Heart right ventricle (tissue), 16 donors: ENCODE data around the gene PTCD2. TPM values are rescaled to one million over a fixed set of nuclear protein-coding genes. Genes with fewer than 3 reads are reported as not detected.
A peak's percentile ranks its signal among the peaks of the same experiment; 100 is the strongest.

Experiments used
- ATAC-seq, 8 donors: fragments of 200-7000 bp; cut with Tn5 transposase; one replicate each; pipeline ENCODE4 v1.9.1; 2020; ENCODE audit warnings: mild to moderate bottlenecking in 8 of 8, moderate library complexity in 8 of 8, moderate number of reproducible peaks in 1 of 8
- DNase-seq, 2 donors: peaks; one replicate each; pipeline ENCODE4 v3.0.0-alpha.2; 2020
- H3K27ac ChIP-seq, 10 donors: fragments of 200-600 bp; sonication (generic) in 2 of 10; one replicate each; pipeline versions ENCODE4 v1.5.0 to v1.8.0; 2020 to 2022; ENCODE audit warnings: mild to moderate bottlenecking in 3 of 10
- H3K27me3 ChIP-seq, 7 donors: fragments of 200-600 bp; one replicate each; pipeline ENCODE4 v1.8.0; 2021 to 2022; ENCODE audit warnings: mild to moderate bottlenecking in 2 of 7
- H3K36me3 ChIP-seq, 9 donors: fragments of 200-600 bp; sonication (generic) in 1 of 9; one replicate each; pipeline versions ENCODE4 v1.5.0 to v1.8.0; 2020 to 2022; ENCODE audit warnings: mild to moderate bottlenecking in 2 of 9
- H3K4me1 ChIP-seq, 9 donors: fragments of 200-600 bp; sonication (generic) in 1 of 9; one replicate each; pipeline versions ENCODE4 v1.5.0 to v1.8.0; 2020 to 2022; ENCODE audit warnings: mild to moderate bottlenecking in 4 of 9
- H3K4me3 ChIP-seq, 10 donors: fragments of 200-600 bp; sonication (generic) in 2 of 10; one replicate each; pipeline versions ENCODE4 v1.5.0 to v1.8.0; 2020 to 2022; ENCODE audit warnings: mild to moderate bottlenecking in 7 of 10, moderate library complexity in 2 of 10
- H3K9me3 ChIP-seq, 11 donors: fragments of 200-600 bp in 10 of 11; sonication (generic) in 2 of 11; one replicate each; pipeline versions ENCODE4 v1.5.0 to v1.8.0; 2013 to 2022; ENCODE audit warnings: mild to moderate bottlenecking in 2 of 11, control low read depth in 1 of 11, moderate library complexity in 1 of 11
- CTCF ChIP-seq, 9 donors: fragments of 200-600 bp; sonication (generic) in 2 of 9; IDR thresholded peaks; one replicate each; pipeline versions ENCODE4 v1.5.0 to v1.8.0; 2021 to 2022; ENCODE audit warnings: antibody characterized with exemption in 9 of 9, mild to moderate bottlenecking in 5 of 9, moderate library complexity in 1 of 9
- WGBS, 2 donors: extraction: QIAGEN DNeasy Blood & Tissue Kit; methylation state at CpG; one replicate each; pipeline ENCODE4 v1.1.7; 2013; ENCODE audit warnings: inconsistent platforms in 1 of 2; 5-methylcytosine and 5-hydroxymethylcytosine counted together
- intact Hi-C, 10 donors: fragments of 100-400 bp; cut with DNase I; formaldehyde crosslinking; loops; one replicate each; pipeline versions ENCODE4 v1.11.1 to v1.14.2; 2022
- polyA plus RNA-seq, 2 donors: library from polyadenylated mRNA; stranded (reverse); fragments of 200-250 nt; gene quantifications; one replicate each; pipeline ENCODE4 v1.2.3, GENCODE V29; 2013
- total RNA-seq, 10 donors: library from RNA; stranded (reverse); fragmentation: NEBNext Ultra II Directional in 3 of 10; extraction: Animal tissue kit (Norgen Biotek cat#: 25700) in 3 of 10; gene quantifications; one replicate each; pipeline versions ENCODE4 v1.2.1 to v1.2.4, GENCODE V29; 2021 to 2023
- donor health status: Arrhythmogenic right ventricular cardiomyopathy.
- donor health status: ischemic (EF 13 %, LVEDD 7.1; RV severe dilation, severe dysfunction).
- donor health status: healthy with polysubstance abuse.
- donor health status: DM: no; HTN: yes; CAD: no.
- donor health status: DM: no; HTN: no; CAD: no.
- donor health status: ischemic (EF 25% LVEDD 6.9; RV normal size, moderate dysfunction).
- donor health status: ischemic (EF 25% LVEDD 5.7; RV mildly dilated, moderate dysfunction).
- donor health status: healthy.
- donor health status: DM: yes; HTN: yes; CAD: no.
- donor health status: Ischemic cardiomyopathy.
- donor health status: ischemic (EF 35%, LVEDD 5.7; RV mildly dilated, moderate dysfunction).
- donor health status: nonischemic (EF 11% LVEDD 7.7; RV severe dilation, severe dysfunction).
- donor health status: DM: yes; HTN: yes; CAD: no.
- donor health status: PGD.
- donor health status: ischemic (EF 29% LVEDD 5.4; RV normal size, mild dysfunction).
- donor health status: nonischemic (EF 23%, LVEDD 6.1; RV moderate dilation, normal function).

Gene PTCD2
- total and polyA plus RNA-seq, 12 donors: 1.8 to 28.9 (median 20.5) TPM

GRCh38 chr5:72372923-72373322 is 52.8 kb downstream of the PTCD2 start:
- WGBS, 2 donors: 91 to 98% methylated on average over 4 of the region's 4 CpGs
- no peak overlapping the region for H3K4me3 ChIP-seq
- H3K4me1 ChIP-seq: peaks cover 0 to 36% (median under 1%) of the 10 kb centered on the region in 9 donors
- intact Hi-C loops: loop anchor here in 2 of 10 donors (5.0 to 10.0 kb wide), 2 partner anchors 72 to 139 kb away; no protein-coding TSS in a partner anchor
- no peaks in the 10 kb centered on the region for H3K36me3 ChIP-seq
- no peak for TF ChIP-seq CTCF (IDR thresholded peaks at IDR 0.05)
- no peaks in the 10 kb centered on the region for H3K27me3 ChIP-seq
- peaks cover 0 to 6% (median 0%) of the 10 kb centered on the region in 11 donors for H3K9me3 ChIP-seq
- DNase-seq (no peak), ATAC-seq (no peak)
- H3K27ac ChIP-seq: no peak overlapping the region

GRCh38 chr5:72374844-72375243 is 54.7 kb downstream of the PTCD2 start:
- no peak for TF ChIP-seq CTCF (IDR thresholded peaks at IDR 0.05)
- no peaks in the 10 kb centered on the region for H3K27me3 ChIP-seq
- H3K4me3 ChIP-seq: no peak overlapping the region
- ATAC-seq: no peak
- H3K27ac ChIP-seq: no peak overlapping the region
- DNase-seq: no peak
- H3K36me3 ChIP-seq: no peaks in the 10 kb centered on the region
- WGBS, 2 donors: 95 to 99% methylated on average over 3 of the region's 3 CpGs
- H3K4me1 ChIP-seq: peaks cover 7 to 36% (median 17%) of the 10 kb centered on the region in 9 donors
- intact Hi-C loops: loop anchor here in 2 of 10 donors (5.0 to 10.0 kb wide), 2 partner anchors 70 to 137 kb away; no protein-coding TSS in a partner anchor
- peaks cover 0 to 6% (median 0%) of the 10 kb centered on the region in 11 donors for H3K9me3 ChIP-seq

- DNase-seq (no peak), ATAC-seq (no peak)
- Histone ChIP-seq H3K36me3 (no peaks in the 10 kb centered on the region), H3K9me3 (peaks cover 0 to 6% (median 0%) of the 10 kb centered on the region in 11 donors), H3K27ac (no peak overlapping the region), H3K27me3 (no peaks in the 10 kb centered on the region), H3K4me1 (peaks cover 7 to 47% (median 17%) of the 10 kb centered on the region in 9 donors), H3K4me3 (no peak overlapping the region)
- intact Hi-C loops: loop anchor here in 1 of 10 donors (10.0 kb wide), 1 partner anchor 68 kb away; no protein-coding TSS in a partner anchor
- no peak for TF ChIP-seq CTCF (IDR thresholded peaks at IDR 0.05)
Observed at GRCh38 chr5:72376381-72376780, 56.2 kb downstream of the PTCD2 start.

- Histone ChIP-seq H3K9me3 (peaks cover 0 to 6% (median 0%) of the 10 kb centered on the region in 11 donors), H3K36me3 (no peaks in the 10 kb centered on the region), H3K27ac (peak overlapping the region in 7 of 10 donors; percentile 14 to 52 (median 19)), H3K27me3 (no peaks in the 10 kb centered on the region), H3K4me3 (no peak overlapping the region), H3K4me1 (peaks cover 7 to 41% (median 17%) of the 10 kb centered on the region in 9 donors)
- intact Hi-C loops: loop anchor here in 1 of 10 donors (10.0 kb wide), 1 partner anchor 67 kb away; no protein-coding TSS in a partner anchor
- TF ChIP-seq CTCF (IDR thresholded peaks at IDR 0.05): no peak
- peak; percentile 62 to 84 (median 78) for ATAC-seq
- DNase-seq: peak in 1 of 2 donors; percentile 25
- WGBS, 2 donors: 53 to 65% methylated on average over 4 of the region's 4 CpGs
Observed at GRCh38 chr5:72377910-72378638, 57.9 kb downstream of the PTCD2 start.
